ENCODE measurements around the gene TIMM8B. TPM values are rescaled to one million over a fixed set of nuclear protein-coding genes. Genes with fewer than 3 reads are reported as not detected.

The TIMM8B gene
- total and polyA plus RNA-seq, 9 of the 15 experiments (the other 6 are each of a cell fraction or from before 2014, with no cell fraction given) = 95.8 to 338 (median 145) TPM

DNA sequence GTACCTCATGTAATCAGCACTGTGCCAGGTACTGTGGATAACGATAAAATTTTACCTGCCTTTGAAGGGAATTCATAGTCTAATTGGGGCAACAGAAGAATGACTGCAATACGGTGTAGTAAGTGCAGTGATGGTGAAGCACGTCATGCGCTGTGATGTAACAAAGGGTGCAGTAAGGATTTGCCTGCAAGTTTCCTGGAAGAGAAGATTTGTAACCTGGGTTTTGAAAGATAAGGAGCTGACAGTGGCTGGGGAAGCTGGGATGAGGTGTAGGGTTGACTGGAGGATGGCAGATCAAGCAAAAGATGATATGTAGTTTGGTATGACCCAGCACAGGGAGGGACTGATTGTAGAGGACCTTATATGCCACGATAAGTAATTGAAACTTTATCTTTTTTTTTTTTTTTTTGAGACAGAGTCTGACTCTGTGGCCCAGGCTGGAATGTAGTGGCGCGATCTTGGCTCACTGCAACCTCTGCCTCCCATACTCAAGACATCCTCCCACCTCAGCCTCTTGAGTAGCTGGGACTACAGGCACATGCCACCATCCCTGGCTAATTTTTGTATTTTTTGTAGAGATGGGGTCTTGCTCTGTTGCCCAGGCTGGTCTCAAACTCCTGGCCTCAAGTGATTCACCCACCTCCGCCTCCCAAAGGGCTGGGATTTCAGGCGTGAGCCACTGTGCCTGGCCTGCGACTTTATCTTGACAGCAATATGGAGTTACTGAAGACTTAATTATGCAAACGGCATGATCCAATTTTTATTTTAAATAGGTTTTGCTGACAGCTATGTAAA, 11.4 kb upstream of the TIMM8B start (continued):
- no peak for TF ChIP-seq ZNF699 (CRISPR knock-in tag; IDR thresholded peaks at IDR 0.05; ENCODE audit: insufficient replicate concordance)
- no peak for TF ChIP-seq ZNF830 (CRISPR knock-in tag; IDR thresholded peaks at IDR 0.05)
- TF ChIP-seq PCBP2 (IDR thresholded peaks at IDR 0.05; ENCODE audit: low read depth, low read length, poor library complexity, severe bottlenecking) = no peak
- no peak for TF ChIP-seq ZNF133 (CRISPR knock-in tag; IDR thresholded peaks at IDR 0.05)
- no peak for TF ChIP-seq RHOXF2B (CRISPR knock-in tag; conservative IDR thresholded peaks at IDR 0.05)
- no peak for TF ChIP-seq MLLT1 (IDR thresholded peaks at IDR 0.05)
- TF ChIP-seq PREB (CRISPR knock-in tag; IDR thresholded peaks at IDR 0.05) = no peak
- no peak for TF ChIP-seq ZNF668 (CRISPR knock-in tag; IDR thresholded peaks at IDR 0.05)
- no peak for TF ChIP-seq ZNF561 (CRISPR knock-in tag; conservative IDR thresholded peaks at IDR 0.05)
- TF ChIP-seq, protein P1, sequence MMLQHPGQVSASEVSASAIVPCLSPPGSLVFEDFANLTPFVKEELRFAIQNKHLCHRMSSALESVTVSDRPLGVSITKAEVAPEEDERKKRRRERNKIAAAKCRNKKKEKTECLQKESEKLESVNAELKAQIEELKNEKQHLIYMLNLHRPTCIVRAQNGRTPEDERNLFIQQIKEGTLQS (IDR thresholded peaks at IDR 0.05) = peak; percentile 85
- TF ChIP-seq, protein P1 (CRISPR knock-in tag; conservative IDR thresholded peaks at IDR 0.05) = no peak
- no peak for TF ChIP-seq DEAF1 (CRISPR knock-in tag; IDR thresholded peaks at IDR 0.05)
- no peak for TF ChIP-seq SMAD3 (CRISPR knock-in tag; conservative IDR thresholded peaks at IDR 0.05)
- TF ChIP-seq, protein P2, sequence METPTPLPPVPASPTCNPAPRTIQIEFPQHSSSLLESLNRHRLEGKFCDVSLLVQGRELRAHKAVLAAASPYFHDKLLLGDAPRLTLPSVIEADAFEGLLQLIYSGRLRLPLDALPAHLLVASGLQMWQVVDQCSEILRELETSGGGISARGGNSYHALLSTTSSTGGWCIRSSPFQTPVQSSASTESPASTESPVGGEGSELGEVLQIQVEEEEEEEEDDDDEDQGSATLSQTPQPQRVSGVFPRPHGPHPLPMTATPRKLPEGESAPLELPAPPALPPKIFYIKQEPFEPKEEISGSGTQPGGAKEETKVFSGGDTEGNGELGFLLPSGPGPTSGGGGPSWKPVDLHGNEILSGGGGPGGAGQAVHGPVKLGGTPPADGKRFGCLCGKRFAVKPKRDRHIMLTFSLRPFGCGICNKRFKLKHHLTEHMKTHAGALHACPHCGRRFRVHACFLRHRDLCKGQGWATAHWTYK (CRISPR knock-in tag; IDR thresholded peaks at IDR 0.05) = no peak
- TF ChIP-seq, protein P3, sequence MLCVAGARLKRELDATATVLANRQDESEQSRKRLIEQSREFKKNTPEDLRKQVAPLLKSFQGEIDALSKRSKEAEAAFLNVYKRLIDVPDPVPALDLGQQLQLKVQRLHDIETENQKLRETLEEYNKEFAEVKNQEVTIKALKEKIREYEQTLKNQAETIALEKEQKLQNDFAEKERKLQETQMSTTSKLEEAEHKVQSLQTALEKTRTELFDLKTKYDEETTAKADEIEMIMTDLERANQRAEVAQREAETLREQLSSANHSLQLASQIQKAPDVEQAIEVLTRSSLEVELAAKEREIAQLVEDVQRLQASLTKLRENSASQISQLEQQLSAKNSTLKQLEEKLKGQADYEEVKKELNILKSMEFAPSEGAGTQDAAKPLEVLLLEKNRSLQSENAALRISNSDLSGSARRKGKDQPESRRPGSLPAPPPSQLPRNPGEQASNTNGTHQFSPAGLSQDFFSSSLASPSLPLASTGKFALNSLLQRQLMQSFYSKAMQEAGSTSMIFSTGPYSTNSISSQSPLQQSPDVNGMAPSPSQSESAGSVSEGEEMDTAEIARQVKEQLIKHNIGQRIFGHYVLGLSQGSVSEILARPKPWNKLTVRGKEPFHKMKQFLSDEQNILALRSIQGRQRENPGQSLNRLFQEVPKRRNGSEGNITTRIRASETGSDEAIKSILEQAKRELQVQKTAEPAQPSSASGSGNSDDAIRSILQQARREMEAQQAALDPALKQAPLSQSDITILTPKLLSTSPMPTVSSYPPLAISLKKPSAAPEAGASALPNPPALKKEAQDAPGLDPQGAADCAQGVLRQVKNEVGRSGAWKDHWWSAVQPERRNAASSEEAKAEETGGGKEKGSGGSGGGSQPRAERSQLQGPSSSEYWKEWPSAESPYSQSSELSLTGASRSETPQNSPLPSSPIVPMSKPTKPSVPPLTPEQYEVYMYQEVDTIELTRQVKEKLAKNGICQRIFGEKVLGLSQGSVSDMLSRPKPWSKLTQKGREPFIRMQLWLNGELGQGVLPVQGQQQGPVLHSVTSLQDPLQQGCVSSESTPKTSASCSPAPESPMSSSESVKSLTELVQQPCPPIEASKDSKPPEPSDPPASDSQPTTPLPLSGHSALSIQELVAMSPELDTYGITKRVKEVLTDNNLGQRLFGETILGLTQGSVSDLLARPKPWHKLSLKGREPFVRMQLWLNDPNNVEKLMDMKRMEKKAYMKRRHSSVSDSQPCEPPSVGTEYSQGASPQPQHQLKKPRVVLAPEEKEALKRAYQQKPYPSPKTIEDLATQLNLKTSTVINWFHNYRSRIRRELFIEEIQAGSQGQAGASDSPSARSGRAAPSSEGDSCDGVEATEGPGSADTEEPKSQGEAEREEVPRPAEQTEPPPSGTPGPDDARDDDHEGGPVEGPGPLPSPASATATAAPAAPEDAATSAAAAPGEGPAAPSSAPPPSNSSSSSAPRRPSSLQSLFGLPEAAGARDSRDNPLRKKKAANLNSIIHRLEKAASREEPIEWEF (CRISPR knock-in tag; IDR thresholded peaks at IDR 0.05) = no peak
